DOHH2 (cell line): ENCODE measurements around the gene NDC1.

Experiments used
- CTCF ChIP-seq: fragments of 200-600 bp; sonication (generic); IDR thresholded peaks from one replicate; pipeline ENCODE4 v1.5.1; 2014; ENCODE audit warnings: antibody characterized with exemption, mild to moderate bottlenecking, low read depth, low read length; ENCODE audit not compliant: poor library complexity, severe bottlenecking
- EZH2phosphoT487 ChIP-seq: fragments of 200-600 bp; sonication (generic); IDR thresholded peaks from 2 replicates; pipeline ENCODE4 v1.6.1; 2017; ENCODE audit warnings: borderline replicate concordance, mild to moderate bottlenecking, antibody characterized with exemption, low read length, moderate library complexity, mixed read lengths

- TF ChIP-seq CTCF (no peak), EZH2phosphoT487 (no peak)
These were observed 28.1 kb downstream of the NDC1 start for GRCh38 chr1:53810007-53810406.
